ENCODE results near the gene NACC1.

NACC1 gene

DNA sequence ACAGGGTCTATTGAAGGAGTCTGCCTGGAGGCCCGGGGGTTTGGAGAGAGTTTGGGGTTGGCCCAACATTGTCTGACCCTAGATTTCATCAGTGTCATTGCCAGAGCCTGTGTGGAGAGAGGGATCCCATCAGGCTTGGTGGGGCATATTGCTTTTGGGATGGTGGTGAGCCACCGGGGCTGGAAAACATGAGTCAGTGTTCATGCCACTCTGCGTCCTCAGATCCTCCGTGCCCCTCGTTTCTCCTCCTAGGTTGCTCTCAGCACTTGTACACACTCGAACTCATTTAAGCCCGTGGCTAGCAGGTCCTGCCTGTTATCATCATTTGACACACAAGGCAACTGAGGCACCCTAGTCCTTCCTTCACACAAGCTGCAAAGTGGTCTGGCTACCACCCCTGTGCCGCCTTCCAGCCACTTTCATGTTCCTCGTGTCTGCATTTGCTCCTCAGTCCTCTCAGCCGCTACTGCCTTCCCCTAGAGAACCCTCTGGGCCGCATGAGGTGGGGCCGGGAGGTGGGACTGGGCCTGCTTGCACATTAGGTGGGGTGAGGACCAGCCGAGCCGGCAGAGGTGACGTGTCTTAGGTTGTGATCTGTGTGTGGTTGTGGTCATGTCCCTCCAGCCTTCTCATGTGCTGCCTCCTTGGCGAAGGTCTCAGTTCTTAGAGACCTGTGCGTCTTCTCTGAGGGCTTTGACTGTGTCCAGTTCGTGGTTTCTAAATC, 3.6 kb downstream of the NACC1 start:
- no peak for DNase-seq (ENCODE audit: extremely low read depth, insufficient read length)
- peaks cover 11% of the 10 kb centered on the region for H3K36me3 ChIP-seq (ENCODE audit: control insufficient read depth, insufficient read depth, low read length)
- H3K27me3 ChIP-seq (replicated peaks; ENCODE audit: control insufficient read depth, insufficient read depth, low read length): no peaks in the 10 kb centered on the region
- TF ChIP-seq, protein P1, sequence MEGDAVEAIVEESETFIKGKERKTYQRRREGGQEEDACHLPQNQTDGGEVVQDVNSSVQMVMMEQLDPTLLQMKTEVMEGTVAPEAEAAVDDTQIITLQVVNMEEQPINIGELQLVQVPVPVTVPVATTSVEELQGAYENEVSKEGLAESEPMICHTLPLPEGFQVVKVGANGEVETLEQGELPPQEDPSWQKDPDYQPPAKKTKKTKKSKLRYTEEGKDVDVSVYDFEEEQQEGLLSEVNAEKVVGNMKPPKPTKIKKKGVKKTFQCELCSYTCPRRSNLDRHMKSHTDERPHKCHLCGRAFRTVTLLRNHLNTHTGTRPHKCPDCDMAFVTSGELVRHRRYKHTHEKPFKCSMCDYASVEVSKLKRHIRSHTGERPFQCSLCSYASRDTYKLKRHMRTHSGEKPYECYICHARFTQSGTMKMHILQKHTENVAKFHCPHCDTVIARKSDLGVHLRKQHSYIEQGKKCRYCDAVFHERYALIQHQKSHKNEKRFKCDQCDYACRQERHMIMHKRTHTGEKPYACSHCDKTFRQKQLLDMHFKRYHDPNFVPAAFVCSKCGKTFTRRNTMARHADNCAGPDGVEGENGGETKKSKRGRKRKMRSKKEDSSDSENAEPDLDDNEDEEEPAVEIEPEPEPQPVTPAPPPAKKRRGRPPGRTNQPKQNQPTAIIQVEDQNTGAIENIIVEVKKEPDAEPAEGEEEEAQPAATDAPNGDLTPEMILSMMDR (IDR thresholded peaks at IDR 0.05; ENCODE audit: insufficient read depth, low read length, poor library complexity, severe bottlenecking): no peak
- no peak overlapping the region for H3K4me3 ChIP-seq (replicated peaks; ENCODE audit: low read depth, low read length)

DNA sequence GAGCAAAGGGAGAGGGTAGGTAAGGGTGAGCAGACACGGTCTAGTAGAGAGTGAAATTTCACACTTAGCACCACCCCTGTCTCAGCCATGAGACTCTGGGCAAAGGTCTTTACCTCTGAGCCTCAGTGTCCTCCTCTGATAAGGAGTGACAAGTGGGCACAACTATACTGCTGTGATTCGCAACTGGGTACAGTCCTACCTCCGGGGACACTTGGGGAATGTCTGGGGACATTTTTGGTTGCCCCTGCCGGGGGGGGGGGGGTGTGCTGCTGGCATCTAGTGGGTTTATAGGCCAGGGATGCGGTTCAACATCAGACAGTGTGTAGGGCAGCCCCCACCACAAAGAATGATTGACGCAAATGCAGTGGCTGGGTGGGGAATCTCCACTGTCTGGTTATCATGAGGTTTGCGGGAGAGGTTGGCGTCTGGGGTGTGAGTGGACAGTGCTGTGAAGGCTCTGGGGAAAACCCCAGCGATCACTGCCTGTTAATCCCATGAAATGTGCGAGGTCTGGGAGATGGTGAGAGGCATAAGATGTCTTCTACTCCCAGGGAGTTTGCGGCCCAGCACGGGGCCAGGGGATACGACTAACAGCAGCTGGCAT, 4.3 kb downstream of the NACC1 start:
- TF ChIP-seq, protein P1 (IDR thresholded peaks at IDR 0.05; ENCODE audit: insufficient read depth, low read length, poor library complexity, severe bottlenecking): no peak
- peaks cover 11% of the 10 kb centered on the region for H3K36me3 ChIP-seq (ENCODE audit: control insufficient read depth, insufficient read depth, low read length)
- no peak for DNase-seq (ENCODE audit: extremely low read depth, insufficient read length)
- no peaks in the 10 kb centered on the region for H3K27me3 ChIP-seq (replicated peaks; ENCODE audit: control insufficient read depth, insufficient read depth, low read length)
- H3K4me3 ChIP-seq (replicated peaks; ENCODE audit: low read depth, low read length): no peak overlapping the region

- Histone ChIP-seq H3K27me3 (replicated peaks; ENCODE audit: control insufficient read depth, insufficient read depth, low read length) (no peaks in the 10 kb centered on the region), H3K36me3 (ENCODE audit: control insufficient read depth, insufficient read depth, low read length) (peaks cover 13% of the 10 kb centered on the region), H3K4me3 (replicated peaks; ENCODE audit: low read depth, low read length) (no peak overlapping the region)
- no peak for DNase-seq (ENCODE audit: extremely low read depth, insufficient read length)
- TF ChIP-seq, protein P1 (IDR thresholded peaks at IDR 0.05; ENCODE audit: insufficient read depth, low read length, poor library complexity, severe bottlenecking): no peak
Observed at GRCh38 chr19:13122980-13123957, 5.2 kb downstream of the NACC1 start.

- H3K27me3 ChIP-seq (replicated peaks; ENCODE audit: control insufficient read depth, insufficient read depth, low read length): no peaks in the 10 kb centered on the region
- TF ChIP-seq, protein P1 (IDR thresholded peaks at IDR 0.05; ENCODE audit: insufficient read depth, low read length, poor library complexity, severe bottlenecking): no peak
- DNase-seq (ENCODE audit: extremely low read depth, insufficient read length): no peak
- H3K4me3 ChIP-seq (replicated peaks; ENCODE audit: low read depth, low read length): no peak overlapping the region
- peaks cover 8% of the 10 kb centered on the region for H3K36me3 ChIP-seq (ENCODE audit: control insufficient read depth, insufficient read depth, low read length)
Observed at GRCh38 chr19:13127051-13127450, 9.0 kb downstream of the NACC1 start.

DNA sequence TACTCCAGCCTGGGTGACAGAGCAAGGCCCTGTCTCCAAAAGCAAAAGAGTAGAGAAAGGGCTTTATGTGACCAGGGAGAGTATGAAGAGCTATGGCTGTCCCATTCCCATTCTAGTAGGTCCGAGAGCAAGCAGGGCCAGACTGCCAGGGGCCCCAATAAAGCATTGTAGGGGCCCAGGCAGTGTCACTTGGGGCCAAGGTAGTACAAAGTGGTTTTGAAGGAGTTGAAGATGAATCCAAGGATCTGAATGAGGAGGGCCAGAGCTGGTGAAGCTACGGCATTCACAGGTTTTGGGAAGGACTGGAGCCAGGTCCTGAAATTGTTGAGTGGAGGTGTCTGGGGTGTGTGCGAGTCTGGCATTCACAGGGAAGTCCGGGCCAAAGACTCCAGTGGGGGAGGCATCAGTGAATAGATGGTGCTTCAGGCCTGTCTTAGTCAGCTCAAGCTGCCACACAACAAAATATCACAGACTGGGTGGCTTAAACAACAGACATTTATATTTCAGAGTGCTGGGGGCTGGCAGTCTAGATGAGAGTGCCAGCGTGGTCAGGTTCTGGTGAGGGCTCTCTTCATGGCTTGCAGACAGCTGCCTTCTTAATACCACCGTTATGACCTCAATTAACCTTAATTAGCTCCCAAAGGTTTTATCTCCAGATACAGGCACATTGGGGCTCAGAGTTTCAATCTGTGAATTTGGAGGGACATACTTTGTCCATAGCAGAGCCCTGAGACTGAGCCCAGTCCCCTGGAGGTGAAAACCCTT, 9.9 kb downstream of the NACC1 start:
- DNase-seq (ENCODE audit: extremely low read depth, insufficient read length): no peak
- peaks cover 11% of the 10 kb centered on the region for H3K36me3 ChIP-seq (ENCODE audit: control insufficient read depth, insufficient read depth, low read length)
- TF ChIP-seq, protein P1 (IDR thresholded peaks at IDR 0.05; ENCODE audit: insufficient read depth, low read length, poor library complexity, severe bottlenecking): no peak
- no peaks in the 10 kb centered on the region for H3K27me3 ChIP-seq (replicated peaks; ENCODE audit: control insufficient read depth, insufficient read depth, low read length)
- no peak overlapping the region for H3K4me3 ChIP-seq (replicated peaks; ENCODE audit: low read depth, low read length)
